HG02973 (cell line): ENCODE data around the gene PDGFA.

ENCODE experiments used
- ATAC-seq: cut with Tn5 transposase; IDR thresholded peaks from one replicate; pipeline ENCODE4 v1.9.1; 2021; ENCODE audit warnings: moderate library complexity; ENCODE audit not compliant: unreplicated experiment

PDGFA gene

DNA sequence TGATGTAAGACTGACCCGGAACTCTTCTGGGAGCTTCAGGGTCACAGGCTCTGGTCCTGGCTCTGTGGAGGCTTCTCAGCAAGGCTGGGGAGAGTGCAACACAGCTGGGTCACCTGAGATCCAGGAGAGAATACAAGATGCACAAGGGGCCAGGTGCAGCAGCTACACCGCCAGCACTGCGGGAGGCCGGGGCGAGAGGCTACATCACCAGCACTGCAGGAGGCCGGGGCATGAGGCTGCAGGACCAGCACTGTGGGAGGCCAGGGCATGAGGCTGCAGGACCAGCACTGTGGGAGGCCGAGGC is 44.3 kb downstream of the PDGFA start:
- no peak for ATAC-seq

DNA sequence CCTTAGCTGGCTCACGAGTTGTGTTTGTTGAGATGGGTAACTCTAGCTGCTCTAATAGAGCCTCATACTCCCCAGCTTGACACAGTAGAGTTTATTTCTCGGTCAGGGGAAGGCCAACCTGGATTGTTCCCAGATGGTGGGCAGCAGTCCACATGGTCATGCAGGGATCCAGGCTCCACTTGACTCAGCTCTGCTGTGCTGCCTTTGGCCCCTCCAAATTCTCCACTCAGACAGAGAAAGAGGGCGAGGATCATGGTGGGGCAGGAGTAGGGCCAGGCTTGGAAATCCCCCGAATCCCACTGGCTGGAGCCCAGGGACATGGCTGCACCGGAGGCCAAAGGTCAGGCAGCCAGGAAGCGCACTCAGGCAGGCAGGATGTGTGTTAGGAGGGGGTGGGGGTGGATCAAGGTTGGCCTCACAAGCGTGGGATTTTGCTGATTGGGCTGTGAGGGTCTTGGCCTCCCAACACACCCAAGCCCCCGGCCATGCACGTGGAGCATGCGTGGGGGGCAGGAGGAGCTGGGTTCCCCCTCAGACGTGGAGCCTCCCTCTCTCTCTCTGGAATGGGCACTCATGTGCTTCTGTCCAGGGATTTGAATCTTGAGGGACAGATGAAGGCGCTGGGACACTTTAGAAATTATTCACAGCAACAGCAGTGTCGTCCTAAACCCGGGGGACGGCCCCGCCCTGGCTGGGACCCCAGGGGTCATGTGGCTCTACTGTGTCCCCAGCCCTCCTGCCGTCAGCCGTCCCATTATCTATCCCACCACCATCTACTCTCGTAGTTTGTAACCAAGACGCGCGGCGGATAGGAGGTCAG is 44.8 kb downstream of the PDGFA start:
- no peak for ATAC-seq

DNA sequence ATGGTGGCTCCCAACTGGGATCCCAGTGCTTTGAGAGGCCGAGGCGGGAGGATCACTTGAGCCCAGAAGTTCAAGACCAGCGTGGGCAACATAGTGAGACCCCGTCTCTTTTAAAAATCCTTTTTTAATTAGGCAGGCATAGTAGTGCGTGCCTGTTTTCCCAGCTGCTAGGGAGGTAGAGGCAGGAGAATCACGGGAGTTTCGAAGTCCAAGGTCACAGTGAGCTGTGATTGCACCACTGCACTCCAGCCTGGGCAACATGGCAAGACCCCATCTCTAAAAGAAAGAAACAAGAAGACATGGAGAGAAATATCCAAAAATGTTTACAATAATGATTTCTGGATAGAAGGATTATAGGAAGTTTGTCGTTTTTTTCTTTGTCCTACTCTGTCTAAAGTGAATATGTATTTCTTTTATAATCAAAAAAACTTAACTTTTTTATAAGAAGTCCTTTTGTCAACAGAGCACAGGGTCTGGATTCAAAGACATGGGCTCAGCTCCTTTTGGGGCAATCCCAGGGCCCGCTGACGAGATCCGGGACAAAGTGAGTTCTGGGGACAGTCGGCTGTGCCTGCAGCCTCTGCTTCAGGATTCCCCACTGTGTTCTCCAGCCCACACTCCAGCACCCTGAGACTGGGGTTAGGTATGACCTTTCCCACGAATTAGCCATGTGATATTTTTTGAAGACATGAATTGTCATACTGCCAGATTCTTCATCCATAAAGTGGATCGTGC is 45.6 kb downstream of the PDGFA start:
- ATAC-seq, result no peak

DNA sequence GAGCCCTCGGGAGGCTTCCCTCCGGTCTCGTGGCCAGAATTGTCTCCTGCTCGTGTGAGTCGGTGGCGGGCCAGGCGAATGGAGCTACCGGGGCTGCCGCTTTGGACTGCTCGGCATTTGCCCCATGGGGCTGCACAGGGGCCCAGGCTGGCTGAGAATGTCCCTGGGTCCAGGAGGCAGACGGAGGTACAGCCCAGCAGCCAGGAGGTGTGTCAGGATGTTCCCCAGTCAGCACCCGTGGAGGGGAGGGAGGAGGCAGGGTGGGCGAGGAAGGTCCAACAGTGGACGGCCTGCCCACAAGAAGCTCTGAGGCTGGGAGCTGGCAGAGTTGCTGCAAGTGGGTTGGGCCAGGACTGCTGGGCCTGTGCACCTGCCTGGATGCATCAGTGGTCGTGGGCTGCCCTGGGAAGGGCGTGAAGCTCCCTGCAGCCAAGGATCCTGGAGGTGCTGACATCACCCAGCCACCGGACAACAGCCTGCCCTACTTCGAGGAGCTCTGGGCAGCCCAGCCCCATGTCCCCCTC is 46.4 kb downstream of the PDGFA start:
- no peak for ATAC-seq

DNA sequence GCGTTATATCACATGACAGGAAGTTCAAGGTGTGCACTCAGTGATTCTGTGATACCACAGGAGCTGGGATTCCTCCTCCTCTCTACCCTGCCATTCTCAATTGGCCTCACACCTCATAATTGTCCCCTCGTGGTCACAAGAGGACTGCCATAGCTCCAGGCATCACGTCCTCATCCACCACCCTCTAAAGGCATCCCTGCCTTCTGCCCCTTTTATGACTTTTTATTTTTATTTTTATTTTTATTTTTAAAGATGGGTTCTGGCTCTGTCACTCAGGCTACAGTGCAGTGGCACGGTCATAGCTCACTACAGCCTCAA is 47.0 kb downstream of the PDGFA start:
- no peak for ATAC-seq

DNA sequence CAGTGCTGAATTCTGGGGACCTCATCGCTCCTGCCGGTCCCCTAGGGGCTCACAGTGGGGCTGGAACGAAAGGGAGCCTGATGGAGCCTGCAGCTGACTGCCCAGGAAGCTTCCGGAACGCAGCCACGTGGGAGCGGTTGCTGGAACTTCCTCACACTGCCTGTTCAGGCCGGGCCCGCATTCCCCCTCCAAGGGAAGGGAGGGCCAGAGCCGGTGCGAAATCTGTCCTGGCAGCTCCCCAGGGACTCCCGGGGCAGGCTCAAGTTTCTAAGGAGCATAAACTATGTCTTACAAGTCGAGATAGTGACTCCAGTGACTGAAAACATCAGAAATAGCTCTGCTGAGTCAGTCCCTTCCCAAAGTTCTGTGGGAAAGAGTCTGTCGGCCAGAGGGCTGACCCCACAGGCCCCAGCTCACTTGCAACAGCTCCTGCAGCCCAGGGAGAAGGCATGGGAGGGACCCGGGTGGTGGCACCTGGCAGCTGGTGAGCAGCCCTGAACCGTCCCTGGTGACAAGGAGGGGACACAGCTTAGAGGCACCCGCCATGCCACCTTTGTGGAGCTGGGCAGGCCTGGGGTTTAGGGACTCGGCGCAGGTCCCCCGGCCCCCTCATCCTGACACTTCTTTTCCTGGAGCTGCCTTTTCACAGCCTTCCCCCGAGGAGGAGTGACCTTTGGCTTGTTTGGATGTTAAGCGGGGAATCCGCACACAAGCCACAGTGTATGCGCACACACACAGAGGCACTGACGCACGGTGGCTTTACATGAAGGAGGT is 47.6 kb downstream of the PDGFA start:
- ATAC-seq, result no peak

DNA sequence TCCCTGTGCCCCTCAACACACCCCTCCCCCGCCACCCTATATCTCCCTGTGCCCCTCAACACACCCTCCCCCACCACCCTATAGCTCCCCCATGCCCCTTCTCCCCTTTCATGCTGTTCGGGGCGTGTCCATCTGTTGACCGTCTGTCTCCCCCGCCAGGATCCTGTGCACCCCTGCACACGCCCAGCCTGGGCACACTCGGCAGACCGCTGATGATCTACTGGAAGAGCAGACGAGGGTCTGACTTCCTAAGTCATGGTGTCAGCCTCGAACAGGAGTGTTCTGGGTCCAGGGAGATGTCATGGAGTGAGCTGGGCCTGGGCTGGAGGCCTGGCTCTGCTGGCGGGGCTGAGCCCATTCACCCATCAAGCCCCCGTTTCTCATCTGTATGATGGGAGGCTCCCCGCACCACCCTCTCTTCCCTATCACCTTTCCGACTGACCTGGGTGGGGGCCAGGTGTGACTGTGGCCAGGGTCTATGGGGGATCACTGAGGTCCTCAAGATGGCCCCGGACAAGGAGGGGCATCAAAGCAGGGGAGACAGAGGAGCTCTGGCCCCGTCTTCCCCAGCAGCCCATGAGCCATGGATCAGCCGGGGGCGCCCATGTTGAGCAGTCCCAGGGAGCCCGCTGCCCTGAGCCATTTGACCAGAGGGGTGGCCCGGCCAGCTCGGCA is 48.3 kb downstream of the PDGFA start:
- ATAC-seq, result no peak

DNA sequence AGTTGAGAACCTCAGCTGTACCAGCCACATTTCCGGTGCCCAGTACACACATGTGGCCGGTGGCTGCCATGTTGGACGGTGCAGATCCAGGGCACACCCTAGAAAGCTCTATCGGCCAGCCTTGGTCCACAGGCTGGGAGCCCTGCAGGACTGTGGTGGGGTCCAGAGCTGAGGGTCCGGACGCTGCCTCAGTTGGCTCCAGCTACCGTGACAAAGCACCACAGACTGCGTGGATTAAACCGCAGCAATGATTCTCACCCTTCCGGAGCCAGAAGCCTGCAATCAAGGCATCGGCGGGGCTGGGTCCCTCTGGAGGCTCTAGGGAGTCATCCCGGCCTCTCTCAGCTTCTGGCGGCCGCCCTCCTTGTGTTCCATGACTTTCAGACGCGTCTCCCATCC is 50.1 kb downstream of the PDGFA start:
- ATAC-seq, result no peak

DNA sequence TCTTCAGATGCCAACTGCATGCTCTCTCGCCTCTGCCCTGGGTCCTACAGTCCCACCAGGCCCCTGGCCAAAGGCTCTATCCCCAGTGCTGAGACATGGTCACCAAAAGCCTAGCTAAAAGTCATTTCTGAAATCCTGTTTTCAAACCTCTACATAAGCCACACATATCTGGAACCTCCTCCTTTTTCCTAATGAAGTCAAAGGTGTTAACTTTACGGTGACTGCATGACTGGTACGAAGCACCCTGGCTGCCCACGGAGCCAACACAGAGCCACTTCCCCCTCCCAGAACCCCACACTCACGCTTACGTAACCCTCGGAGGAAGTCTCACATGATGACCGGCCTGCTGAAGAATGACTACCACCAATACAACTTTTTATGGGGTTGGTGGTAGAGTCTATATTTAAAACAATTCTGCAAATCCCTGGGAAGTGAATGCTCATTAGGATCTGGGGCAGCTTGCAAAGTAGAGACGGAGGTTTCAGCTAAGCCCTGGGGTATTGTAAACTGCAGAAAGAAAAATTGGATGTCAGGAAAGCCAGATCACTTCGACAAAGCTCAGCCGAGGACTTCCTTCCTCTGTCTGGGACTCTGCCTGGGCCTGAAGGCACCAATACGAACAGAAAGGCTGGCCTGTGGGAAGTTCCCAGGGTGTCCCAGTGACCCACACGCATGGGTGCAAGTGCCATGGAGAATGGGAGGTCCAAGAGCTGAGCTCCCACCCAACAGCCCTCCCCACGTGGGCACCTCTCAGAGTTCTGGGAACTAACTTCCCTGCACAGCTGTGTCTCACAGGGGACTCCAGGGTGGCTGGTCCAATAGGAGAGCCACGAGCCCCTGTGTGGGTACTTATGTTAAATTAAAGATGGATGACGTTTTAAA is 50.7 kb downstream of the PDGFA start:
- ATAC-seq, result no peak

DNA sequence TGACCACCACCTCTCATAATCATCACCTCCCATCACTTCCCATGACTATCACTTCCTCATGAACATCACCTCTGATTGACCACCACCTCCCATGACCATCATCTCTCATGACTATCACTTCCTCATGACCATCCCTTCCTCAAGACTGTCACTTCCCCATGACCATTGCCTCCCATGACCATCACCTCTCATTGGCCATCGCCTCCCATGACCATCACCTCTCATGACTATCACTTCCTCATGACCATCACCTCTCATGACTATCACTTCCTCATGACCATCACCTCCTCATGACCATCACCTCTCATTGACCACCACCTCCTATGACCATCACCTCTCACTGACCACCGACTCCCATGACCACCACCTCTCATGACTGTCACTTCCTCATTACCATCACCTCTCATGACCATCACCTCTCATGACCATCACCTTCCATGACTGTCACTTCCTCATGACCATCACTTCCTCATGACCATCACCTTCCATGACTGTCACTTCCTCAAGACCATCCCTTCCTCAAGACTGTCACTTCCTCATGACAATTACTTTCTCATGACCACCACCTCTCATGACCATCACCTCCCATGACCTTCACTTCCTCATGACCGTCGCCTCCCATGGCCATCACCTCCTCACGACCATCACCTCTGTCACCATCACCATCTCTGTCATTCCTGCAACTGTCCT is 51.6 kb downstream of the PDGFA start:
- no peak for ATAC-seq

DNA sequence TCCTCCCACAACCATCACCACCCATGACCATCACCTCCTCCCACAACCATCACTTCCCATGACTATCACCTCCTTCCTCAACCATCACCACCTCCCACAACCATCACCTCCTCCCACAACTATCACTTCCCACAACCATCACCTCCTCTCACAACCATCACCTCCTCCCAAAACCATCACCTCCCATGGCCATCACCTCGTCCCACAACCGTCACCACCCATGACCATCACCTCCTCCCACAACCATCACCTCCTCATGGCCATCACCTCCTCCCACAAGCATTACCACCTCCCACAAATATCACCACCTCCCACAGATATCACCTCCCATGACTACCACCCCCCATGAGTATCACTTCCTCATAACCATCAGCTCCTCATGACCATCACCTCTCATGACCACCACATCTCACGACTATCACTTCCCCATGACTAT is 52.2 kb downstream of the PDGFA start:
- ATAC-seq, result no peak

DNA sequence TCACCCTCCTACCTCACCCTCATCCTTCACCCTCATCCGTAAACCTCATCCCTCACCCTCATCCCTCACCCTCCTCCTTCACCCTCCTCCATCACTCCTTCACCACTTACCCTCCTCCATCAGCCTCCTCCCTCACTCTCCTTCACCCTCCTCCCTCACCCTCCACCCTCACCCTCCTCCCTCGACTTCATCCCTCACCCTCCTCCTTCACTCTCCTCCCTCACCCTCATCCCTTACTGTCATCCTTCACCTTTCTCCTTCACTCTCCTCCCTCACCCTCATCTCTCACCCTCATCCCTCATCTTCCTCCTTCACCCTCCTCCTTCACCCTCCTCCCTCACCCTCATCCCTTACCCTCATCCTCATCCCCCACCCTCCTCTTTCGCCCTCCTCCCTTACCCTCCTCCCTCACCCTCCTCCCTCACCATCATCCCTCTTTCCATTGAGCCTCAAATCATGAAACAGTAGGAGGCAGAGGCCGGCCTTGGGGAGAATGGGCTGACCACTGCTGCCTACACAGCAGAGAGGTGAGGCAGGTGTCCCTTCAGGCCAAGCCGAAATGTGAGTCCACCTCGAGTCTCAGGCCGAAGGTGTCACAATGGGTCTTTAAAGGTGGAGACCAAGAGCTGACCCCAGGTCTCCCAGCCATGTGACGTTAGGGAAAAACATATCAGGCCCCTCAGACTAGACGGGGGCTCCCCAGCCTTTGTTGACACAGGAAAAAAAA is 53.0 kb downstream of the PDGFA start:
- no peak for ATAC-seq

DNA sequence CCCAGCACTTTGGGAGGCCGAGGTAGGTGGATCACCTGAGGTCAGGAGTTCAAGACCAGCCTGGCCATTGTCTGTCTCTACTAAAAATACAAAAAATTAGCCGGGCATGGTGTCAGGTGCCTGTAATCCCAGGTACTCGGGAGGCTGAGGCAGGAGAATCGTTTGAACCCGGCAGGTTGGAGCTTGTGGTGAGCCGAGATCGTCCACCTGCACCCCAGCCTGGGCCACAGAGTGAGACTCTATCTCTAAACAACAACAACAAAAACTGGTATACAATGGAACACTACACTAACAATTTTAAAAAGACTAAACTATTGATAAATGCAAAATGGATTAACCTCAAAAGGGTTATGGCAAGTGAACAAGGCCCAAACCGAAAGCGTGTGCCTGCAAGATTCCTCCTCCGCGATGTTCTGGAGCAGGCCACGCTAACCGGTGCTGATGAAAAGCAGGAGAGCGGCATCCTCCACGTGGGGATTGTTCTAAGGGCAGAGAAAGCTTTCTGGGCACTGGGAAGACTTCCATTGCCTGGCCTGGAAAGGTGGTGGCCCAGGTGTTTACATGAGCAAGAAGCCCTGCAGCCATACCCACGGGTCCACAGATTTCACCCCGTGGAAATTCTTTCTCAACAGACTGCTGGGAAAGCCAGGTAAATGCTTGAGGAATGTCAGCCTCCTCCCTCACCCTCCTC is 53.8 kb downstream of the PDGFA start:
- no peak for ATAC-seq

DNA sequence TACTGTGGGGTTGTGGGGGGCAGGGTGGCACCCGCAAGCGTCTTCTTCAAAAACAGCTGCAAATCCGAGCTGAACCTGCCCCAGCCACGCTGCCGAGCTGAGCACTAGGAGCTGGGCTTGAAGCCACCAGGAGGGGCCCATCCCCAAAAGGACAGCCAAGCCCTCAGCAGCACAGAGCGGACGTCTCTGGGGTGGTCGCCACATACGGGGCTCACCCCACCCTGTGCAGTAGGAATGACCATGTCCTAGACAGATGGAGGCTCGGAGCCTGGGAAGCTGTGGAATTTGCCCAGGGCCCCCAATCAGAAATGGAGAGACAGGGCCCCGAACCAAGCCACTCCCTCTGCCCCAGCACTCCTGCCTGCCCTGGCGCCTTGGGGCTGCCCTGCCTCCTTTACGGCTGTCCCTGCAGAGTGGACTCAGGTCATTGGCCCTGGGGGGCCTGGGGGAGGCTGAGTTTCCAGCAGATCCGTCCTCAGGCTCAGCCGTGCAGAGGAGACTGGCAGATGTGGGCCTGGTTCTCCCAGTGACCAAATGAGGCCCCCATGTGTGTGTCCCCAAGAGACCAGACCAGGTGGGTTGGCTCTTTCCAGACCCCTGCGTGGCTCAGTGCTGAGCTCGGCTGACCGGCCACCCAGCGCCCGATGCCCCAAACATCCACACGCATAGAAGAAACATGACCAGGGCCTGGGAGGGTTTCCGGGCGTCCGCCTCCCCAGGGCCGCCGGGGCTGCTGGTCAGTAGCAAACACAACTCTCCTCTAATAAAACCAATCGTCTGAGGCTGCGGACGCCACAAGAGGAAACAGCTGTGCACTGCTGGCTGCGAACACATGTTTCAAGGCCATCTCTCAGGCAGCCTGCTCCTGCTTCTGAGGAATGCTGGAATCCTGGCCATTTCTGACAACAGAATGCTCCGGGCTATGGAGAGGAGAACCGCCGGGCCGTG is 54.9 kb downstream of the PDGFA start:
- no peak for ATAC-seq

DNA sequence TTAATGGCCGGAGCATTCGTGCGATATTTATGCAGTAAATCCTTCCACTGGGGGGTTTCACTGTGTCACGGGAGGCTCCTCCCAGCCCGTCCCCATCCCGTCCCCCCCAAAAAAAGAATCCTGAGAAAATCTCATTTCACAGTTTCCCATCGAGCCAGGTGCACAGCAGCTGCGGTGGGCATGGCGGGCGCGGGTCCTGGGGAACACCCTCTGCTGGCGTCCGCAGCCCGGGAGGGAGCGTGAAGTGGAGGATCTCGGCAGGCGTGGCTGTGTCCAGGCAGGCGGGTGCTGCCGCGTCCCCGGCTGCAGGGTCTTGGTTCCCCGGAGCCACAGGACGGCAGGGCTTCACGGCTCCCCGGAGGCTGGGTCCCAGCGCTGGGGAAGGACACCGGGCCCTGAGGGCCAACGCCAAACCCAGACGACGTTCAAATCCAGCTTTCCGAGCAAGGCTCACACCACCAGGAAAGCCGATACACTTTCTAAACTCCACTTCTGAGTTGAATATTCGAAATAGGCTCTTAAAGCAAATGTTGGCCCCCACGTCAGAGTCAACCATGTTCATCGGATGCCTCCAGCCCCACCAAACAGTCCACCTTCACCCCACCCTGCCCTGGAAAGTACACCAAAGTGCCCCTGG is 55.7 kb downstream of the PDGFA start:
- ATAC-seq, result no peak

DNA sequence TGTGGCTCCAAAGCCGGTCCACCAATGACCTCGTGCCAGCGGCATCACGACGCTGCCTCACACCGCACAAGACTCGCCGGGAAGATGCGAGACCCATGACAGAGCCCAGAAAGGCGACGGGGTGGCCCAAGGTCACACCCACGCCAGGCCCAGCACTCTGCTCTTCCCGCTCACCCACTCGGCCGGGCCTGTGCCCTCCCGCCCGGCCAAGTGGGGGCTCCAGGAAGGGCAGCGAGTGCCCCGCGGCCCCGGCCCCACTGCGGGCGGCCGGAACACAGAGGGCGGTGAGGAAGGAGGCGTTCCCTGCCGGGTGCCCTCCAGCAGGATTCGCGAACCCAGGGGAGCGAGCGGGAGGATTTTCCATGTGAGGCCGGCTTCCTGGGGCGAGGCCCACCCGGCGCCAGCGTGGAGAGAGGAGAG is 56.3 kb downstream of the PDGFA start:
- ATAC-seq, result no peak
